Ovary (tissue), 9 donors: ENCODE results near the gene SYNM. TPM values are rescaled to one million over a fixed set of nuclear protein-coding genes. Genes with fewer than 3 reads are reported as not detected.
A peak's percentile ranks its signal among the peaks of the same experiment; 100 is the strongest.

Experiments used
- DNase-seq, 5 donors: peaks; one replicate each; pipeline ENCODE4 v3.0.0-alpha.2; 2019 to 2020
- H3K27ac ChIP-seq, 2 donors: fragments of 200-600 bp; one replicate each; pipeline versions ENCODE4 v1.5.1 to v1.8.0; 2019 to 2022
- H3K27me3 ChIP-seq: fragments of 200-600 bp; one replicate; pipeline ENCODE4 v1.8.0; 2022
- H3K36me3 ChIP-seq: fragments of 200-600 bp; sonication (generic); one replicate; pipeline ENCODE4 v1.5.1; 2019
- H3K4me1 ChIP-seq: one replicate; pipeline ENCODE4 v1.8.1; 2013; ENCODE audit warnings: mild to moderate bottlenecking, moderate library complexity; ENCODE audit not compliant: insufficient read depth
- H3K4me3 ChIP-seq: fragments of 200-600 bp; sonication (generic); one replicate; pipeline ENCODE4 v1.5.1; 2017
- H3K9me3 ChIP-seq, 2 donors: fragments of 200-600 bp in 1 of 2; sonication (generic) in 1 of 2; one replicate each; pipeline versions ENCODE4 v1.5.1 to v1.8.1; 2013 to 2019; ENCODE audit warnings: mild to moderate bottlenecking in 1 of 2, moderate library complexity in 1 of 2
- CTCF ChIP-seq, 3 donors: fragments of 450-650 bp in 2 of 3; fragments of 200-600 bp in 1 of 3; IDR thresholded peaks; one replicate each; pipeline versions ENCODE4 v1.5.1 to v1.8.0; 2016 to 2022; ENCODE audit warnings: antibody characterized with exemption in 3 of 3, mild to moderate bottlenecking in 1 of 3
- EP300 ChIP-seq: sonication (generic); formaldehyde crosslinking; IDR thresholded peaks from one replicate; pipeline ENCODE4 v1.6.1; 2017; ENCODE audit warnings: antibody characterized with exemption
- POLR2A ChIP-seq: fragments of 450-650 bp; IDR thresholded peaks from one replicate; pipeline ENCODE4 v1.6.1; 2017; ENCODE audit warnings: antibody characterized with exemption, mild to moderate bottlenecking, moderate library complexity
- WGBS, 3 donors: extraction: QIAGEN DNeasy Blood & Tissue Kit in 1 of 3; methylation state at CpG; one replicate each; pipeline versions ENCODE4 v1.1.5 to v1.1.7; 2013 to 2017; 5-methylcytosine and 5-hydroxymethylcytosine counted together
- intact Hi-C, 4 donors: fragments of 100-400 bp; cut with DNase I; formaldehyde crosslinking; loops; one replicate each; pipeline versions ENCODE4 v1.11.0 to v1.15.1; 2022 to 2023
- polyA plus RNA-seq, 2 donors: library from polyadenylated mRNA; stranded (reverse); fragments of 200-250 nt in 1 of 2; fragments of 350-450 nt in 1 of 2; fragmentation: Illumina TruSeq in 1 of 2; extraction: RNeasy Lipid Tissue Mini Kit (QIAGEN cat#74804) in 1 of 2; gene quantifications; one replicate each; pipeline ENCODE4 v1.2.3, GENCODE V29; 2013 to 2014
- total RNA-seq, 7 donors: library from RNA; depleted of rRNA in 2 of 7; stranded (reverse); fragments of >200 nt in 2 of 7; fragmentation: NEBNext Ultra II Directional in 3 of 7; extraction: Animal tissue kit (Norgen Biotek cat#: 25700) in 3 of 7; gene quantifications; one replicate each; pipeline versions ENCODE4 v1.1.0 to v1.2.4, GENCODE V29; 2016 to 2023
- donor health status: DM: no; HTN: no; CAD: no; lungs with moderate emphysema.
- donor health status: DM: no; HTN: no; CAD: no.
- donor health status: Bipolar disorder and iron deficiency.
- donor health status: DM: yes; HTN: yes; CAD: no.
- donor health status: DM: no; HTN: no; CAD: no.
- donor health status: DM: yes; HTN: yes; CAD: no.

SYNM gene
- total and polyA plus RNA-seq, 9 donors, result 4.5 to 54.0 (median 14.9) TPM

- Histone ChIP-seq H3K4me1 (no peaks in the 10 kb centered on the region), H3K4me3 (no peak overlapping the region), H3K36me3 (no peaks in the 10 kb centered on the region), H3K27me3 (no peaks in the 10 kb centered on the region), H3K27ac (peak overlapping the region; percentile 28 to 36), H3K9me3 (no peaks in the 10 kb centered on the region)
- TF ChIP-seq POLR2A (no peak), CTCF (IDR thresholded peaks at IDR 0.05) (no peak), EP300 (no peak)
- intact Hi-C loops, result no loop called here
- DNase-seq, result no peak
- 90 to 94% (median 93%) methylated on average over 5 of the region's 5 CpGs for WGBS, 3 donors
Observed at GRCh38 chr15:99168601-99169580, 64.0 kb downstream of the SYNM start.

- intact Hi-C loops, result loop anchor here in 2 of 4 donors (5.0 to 10.0 kb wide), 2 partner anchors 63 to 1995 kb away; partner anchors contain the start of gene SYNM (in 1 of the 2)
- H3K9me3 ChIP-seq, result no peaks in the 10 kb centered on the region
- no peak overlapping the region for H3K4me3 ChIP-seq
- peak in 3 of 5 donors; percentile 28 to 42 (median 41) for DNase-seq
- peaks cover under 1% of the 10 kb centered on the region for H3K4me1 ChIP-seq
- TF ChIP-seq POLR2A (no peak), CTCF (IDR thresholded peaks at IDR 0.05) (no peak), EP300 (no peak)
- H3K36me3 ChIP-seq, result no peaks in the 10 kb centered on the region
- 23 to 32% (median 29%) methylated on average over 10 of the region's 10 CpGs for WGBS, 3 donors
- peak overlapping the region in 1 of 2 donors; percentile 28 for H3K27ac ChIP-seq
- no peaks in the 10 kb centered on the region for H3K27me3 ChIP-seq
Observed at GRCh38 chr15:99169769-99170311, 65.0 kb downstream of the SYNM start.

- no peak for DNase-seq
- H3K4me1 ChIP-seq, result peaks cover 7% of the 10 kb centered on the region
- WGBS, 3 donors, result 66 to 71% (median 68%) methylated on average over 7 of the region's 7 CpGs
- no peaks in the 10 kb centered on the region for H3K27me3 ChIP-seq
- H3K4me3 ChIP-seq, result no peak overlapping the region
- TF ChIP-seq EP300, result no peak
- no peak for TF ChIP-seq CTCF (IDR thresholded peaks at IDR 0.05)
- no peak for TF ChIP-seq POLR2A
- no peaks in the 10 kb centered on the region for H3K9me3 ChIP-seq
- intact Hi-C loops, result loop anchor here in 2 of 4 donors (5.0 to 10.0 kb wide), 2 partner anchors 63 to 1994 kb away; partner anchors contain the start of gene SYNM (in 1 of the 2)
- H3K27ac ChIP-seq, result peak overlapping the region; percentile 28 to 32
- no peaks in the 10 kb centered on the region for H3K36me3 ChIP-seq
Observed at GRCh38 chr15:99170476-99171065, 65.7 kb downstream of the SYNM start.

GRCh38 chr15:99172171-99172570, 67.3 kb downstream of the SYNM start:
- TF ChIP-seq CTCF (IDR thresholded peaks at IDR 0.05) (no peak), EP300 (no peak), POLR2A (no peak)
- intact Hi-C loops, result loop anchor here in 2 of 4 donors (5.0 to 10.0 kb wide), 2 partner anchors 65 to 1993 kb away; partner anchors contain the start of gene SYNM (in 1 of the 2)
- H3K4me3 ChIP-seq, result no peak overlapping the region
- no peak overlapping the region for H3K27ac ChIP-seq
- H3K36me3 ChIP-seq, result no peaks in the 10 kb centered on the region
- H3K27me3 ChIP-seq, result no peaks in the 10 kb centered on the region
- DNase-seq, result no peak
- H3K4me1 ChIP-seq, result peaks cover 7% of the 10 kb centered on the region
- no peaks in the 10 kb centered on the region for H3K9me3 ChIP-seq
- WGBS, 3 donors, result 97 to 99% (median 98%) methylated on average over 4 of the region's 4 CpGs
